ENCODE results near the gene MSI2. TPM values are rescaled to one million over a fixed set of nuclear protein-coding genes. Genes with fewer than 3 reads are reported as not detected.

The MSI2 gene
- total RNA-seq, 1 donor from 2014 or later: 60.6 TPM

DNA sequence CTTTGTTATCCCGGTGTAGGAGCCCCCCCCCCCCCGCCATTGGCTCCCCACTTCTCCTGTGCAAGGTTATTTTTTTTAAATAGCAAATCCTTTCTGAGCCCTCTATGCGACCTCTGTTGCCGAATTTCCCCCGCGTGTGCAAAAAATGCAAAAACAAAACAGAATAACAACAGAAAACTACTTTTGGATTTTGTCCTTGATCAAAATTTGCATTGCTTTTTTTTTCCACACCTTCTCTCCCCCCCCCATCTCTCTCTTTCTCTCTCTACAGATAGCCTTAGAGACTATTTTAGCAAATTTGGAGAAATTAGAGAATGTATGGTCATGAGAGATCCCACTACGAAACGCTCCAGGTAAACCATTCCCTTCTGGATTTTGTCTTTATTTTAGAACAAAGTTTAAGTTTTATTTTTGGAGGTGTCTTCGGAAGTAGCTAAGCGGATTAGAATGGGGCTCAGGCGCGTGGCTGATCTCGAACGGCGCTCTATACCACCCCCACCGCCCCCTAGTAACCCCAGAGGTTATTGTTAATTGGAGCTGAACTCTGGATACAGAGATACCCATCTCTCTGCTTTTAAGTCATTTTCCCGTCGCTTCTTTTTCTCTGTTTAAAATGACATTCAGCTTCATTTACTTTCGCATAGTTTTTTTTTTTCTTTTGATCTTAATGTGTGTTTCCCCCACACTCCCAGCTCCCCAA is 1.0 kb downstream of the MSI2 start:
- Mint-ChIP-seq H3K9me3 (ENCODE audit: unreplicated experiment) (no peaks in the 10 kb centered on the region), H3K27ac (ENCODE audit: unreplicated experiment) (peak overlapping the region; percentile 95), H3K4me3 (ENCODE audit: unreplicated experiment) (peak overlapping the region; percentile 97), H3K27me3 (ENCODE audit: unreplicated experiment) (peaks cover 4% of the 10 kb centered on the region), H3K36me3 (ENCODE audit: low read depth, unreplicated experiment) (peaks cover 9% of the 10 kb centered on the region), H3K4me1 (ENCODE audit: unreplicated experiment) (peaks cover 38% of the 10 kb centered on the region)
- TF ChIP-seq, protein P1, sequence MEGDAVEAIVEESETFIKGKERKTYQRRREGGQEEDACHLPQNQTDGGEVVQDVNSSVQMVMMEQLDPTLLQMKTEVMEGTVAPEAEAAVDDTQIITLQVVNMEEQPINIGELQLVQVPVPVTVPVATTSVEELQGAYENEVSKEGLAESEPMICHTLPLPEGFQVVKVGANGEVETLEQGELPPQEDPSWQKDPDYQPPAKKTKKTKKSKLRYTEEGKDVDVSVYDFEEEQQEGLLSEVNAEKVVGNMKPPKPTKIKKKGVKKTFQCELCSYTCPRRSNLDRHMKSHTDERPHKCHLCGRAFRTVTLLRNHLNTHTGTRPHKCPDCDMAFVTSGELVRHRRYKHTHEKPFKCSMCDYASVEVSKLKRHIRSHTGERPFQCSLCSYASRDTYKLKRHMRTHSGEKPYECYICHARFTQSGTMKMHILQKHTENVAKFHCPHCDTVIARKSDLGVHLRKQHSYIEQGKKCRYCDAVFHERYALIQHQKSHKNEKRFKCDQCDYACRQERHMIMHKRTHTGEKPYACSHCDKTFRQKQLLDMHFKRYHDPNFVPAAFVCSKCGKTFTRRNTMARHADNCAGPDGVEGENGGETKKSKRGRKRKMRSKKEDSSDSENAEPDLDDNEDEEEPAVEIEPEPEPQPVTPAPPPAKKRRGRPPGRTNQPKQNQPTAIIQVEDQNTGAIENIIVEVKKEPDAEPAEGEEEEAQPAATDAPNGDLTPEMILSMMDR (IDR thresholded peaks at IDR 0.05; ENCODE audit: unreplicated experiment): no peak
- no peak for DNase-seq (ENCODE audit: low spot score)

DNA sequence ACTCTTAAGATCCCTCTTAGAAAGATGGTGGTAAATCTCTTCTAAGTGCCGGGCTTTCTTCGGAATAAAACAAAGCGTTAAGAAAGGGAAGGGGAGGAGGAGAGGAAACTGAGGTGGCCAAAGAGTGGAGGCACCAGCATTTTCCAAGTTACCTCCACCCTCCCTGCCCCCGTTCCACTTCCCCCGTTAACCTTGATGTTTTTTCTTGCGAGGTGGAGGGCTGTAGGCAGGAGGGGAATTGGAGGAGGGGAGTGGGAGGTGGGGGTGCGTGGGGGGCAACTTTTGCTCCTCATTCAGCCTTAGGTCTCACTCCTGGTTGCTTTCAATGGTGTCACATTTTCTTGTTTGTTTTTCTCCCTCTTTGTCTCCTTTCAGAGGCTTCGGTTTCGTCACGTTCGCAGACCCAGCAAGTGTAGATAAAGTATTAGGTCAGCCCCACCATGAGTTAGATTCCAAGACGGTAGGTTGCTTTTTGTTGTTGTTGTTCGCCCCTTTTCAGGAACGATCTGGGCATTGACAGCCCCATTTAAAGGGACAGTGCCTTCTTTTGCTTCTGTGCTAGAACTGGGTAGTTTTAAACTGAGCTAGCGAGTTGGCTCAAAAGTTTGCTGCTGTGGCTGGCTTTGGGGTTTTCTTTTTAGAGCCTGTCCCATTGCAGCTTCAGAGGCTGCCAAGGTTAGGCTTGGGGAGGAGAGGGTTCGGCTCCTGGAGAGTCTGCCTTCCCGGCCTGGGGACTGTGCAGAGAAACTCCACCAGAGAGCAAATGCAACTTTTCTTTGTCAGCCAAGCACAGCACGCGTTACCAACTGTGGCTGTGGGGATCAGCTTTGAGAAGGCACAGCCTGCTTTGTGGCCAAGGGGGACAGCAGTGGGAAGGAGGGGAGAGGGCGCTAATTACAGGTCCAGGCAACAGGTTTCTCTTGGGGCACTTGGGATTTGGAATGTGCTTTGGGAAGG is 1.9 kb downstream of the MSI2 start:
- Mint-ChIP-seq H3K27ac (ENCODE audit: unreplicated experiment) (peak overlapping the region; percentile 95), H3K4me1 (ENCODE audit: unreplicated experiment) (peaks cover 38% of the 10 kb centered on the region)

DNA sequence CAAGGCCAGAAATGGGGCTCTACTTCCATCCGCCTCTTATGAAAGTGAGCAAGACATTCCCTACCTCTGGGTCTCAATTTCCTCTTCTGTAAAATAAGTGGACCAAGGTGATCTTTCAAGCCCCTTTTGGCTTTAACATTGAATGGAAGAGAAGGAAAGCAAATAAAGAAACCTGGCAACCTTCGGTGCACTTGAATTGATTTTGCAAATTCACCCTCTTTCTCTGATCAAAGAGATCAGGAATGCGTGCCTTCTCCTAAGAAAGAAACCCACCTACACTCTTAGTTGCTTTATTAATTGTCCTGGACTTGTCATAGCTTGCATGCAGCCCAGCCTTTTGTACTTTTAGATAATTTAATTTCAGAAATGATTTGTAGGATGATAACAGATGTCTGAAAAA is 3.0 kb downstream of the MSI2 start:
- Mint-ChIP-seq H3K27ac (ENCODE audit: unreplicated experiment) (no peak overlapping the region), H3K4me1 (ENCODE audit: unreplicated experiment) (peaks cover 38% of the 10 kb centered on the region)

More for the DNA sequence above, 1.9 kb downstream of the MSI2 start:
- peaks cover 4% of the 10 kb centered on the region for H3K27me3 Mint-ChIP-seq (ENCODE audit: unreplicated experiment)
- TF ChIP-seq, protein P1 (IDR thresholded peaks at IDR 0.05; ENCODE audit: unreplicated experiment): no peak
- DNase-seq (ENCODE audit: low spot score): peak; percentile 15
- peak overlapping the region; percentile 97 for H3K4me3 Mint-ChIP-seq (ENCODE audit: unreplicated experiment)
- no peaks in the 10 kb centered on the region for H3K9me3 Mint-ChIP-seq (ENCODE audit: unreplicated experiment)
- peaks cover 9% of the 10 kb centered on the region for H3K36me3 Mint-ChIP-seq (ENCODE audit: low read depth, unreplicated experiment)

GRCh38 chr17:57259817-57260216 is 3.5 kb downstream of the MSI2 start:
- DNase-seq (ENCODE audit: low spot score): no peak
- H3K4me3 Mint-ChIP-seq (ENCODE audit: unreplicated experiment): no peak overlapping the region
- H3K27me3 Mint-ChIP-seq (ENCODE audit: unreplicated experiment): peaks cover 6% of the 10 kb centered on the region
- H3K4me1 Mint-ChIP-seq (ENCODE audit: unreplicated experiment): peaks cover 38% of the 10 kb centered on the region
- H3K9me3 Mint-ChIP-seq (ENCODE audit: unreplicated experiment): no peaks in the 10 kb centered on the region
- peak overlapping the region; percentile 48 for H3K27ac Mint-ChIP-seq (ENCODE audit: unreplicated experiment)
- peaks cover 14% of the 10 kb centered on the region for H3K36me3 Mint-ChIP-seq (ENCODE audit: low read depth, unreplicated experiment)
- TF ChIP-seq, protein P1 (IDR thresholded peaks at IDR 0.05; ENCODE audit: unreplicated experiment): no peak

More for the DNA sequence above, 3.0 kb downstream of the MSI2 start:
- Mint-ChIP-seq H3K36me3 (ENCODE audit: low read depth, unreplicated experiment) (peaks cover 10% of the 10 kb centered on the region), H3K27me3 (ENCODE audit: unreplicated experiment) (peaks cover 6% of the 10 kb centered on the region), H3K4me3 (ENCODE audit: unreplicated experiment) (peak overlapping the region; percentile 97), H3K9me3 (ENCODE audit: unreplicated experiment) (no peaks in the 10 kb centered on the region)
- TF ChIP-seq, protein P1 (IDR thresholded peaks at IDR 0.05; ENCODE audit: unreplicated experiment): no peak
- DNase-seq (ENCODE audit: low spot score): no peak

All from endothelial cell (in vitro differentiated cells).